ENCODE data around the gene CDK15. TPM values are rescaled to one million over a fixed set of nuclear protein-coding genes. Genes with fewer than 3 reads are reported as not detected.
A peak's percentile ranks its signal among the peaks of the same experiment; 100 is the strongest.

CDK15 gene
- total and polyA plus RNA-seq, 9 of the 15 experiments (the other 6 are each of a cell fraction or from before 2014, with no cell fraction given) = not detected

GRCh38 chr2:201796478-201796865, 9.9 kb upstream of the CDK15 start:
- H3K4me2 ChIP-seq (ENCODE audit: insufficient read depth, low read length) = no peak overlapping the region

DNA sequence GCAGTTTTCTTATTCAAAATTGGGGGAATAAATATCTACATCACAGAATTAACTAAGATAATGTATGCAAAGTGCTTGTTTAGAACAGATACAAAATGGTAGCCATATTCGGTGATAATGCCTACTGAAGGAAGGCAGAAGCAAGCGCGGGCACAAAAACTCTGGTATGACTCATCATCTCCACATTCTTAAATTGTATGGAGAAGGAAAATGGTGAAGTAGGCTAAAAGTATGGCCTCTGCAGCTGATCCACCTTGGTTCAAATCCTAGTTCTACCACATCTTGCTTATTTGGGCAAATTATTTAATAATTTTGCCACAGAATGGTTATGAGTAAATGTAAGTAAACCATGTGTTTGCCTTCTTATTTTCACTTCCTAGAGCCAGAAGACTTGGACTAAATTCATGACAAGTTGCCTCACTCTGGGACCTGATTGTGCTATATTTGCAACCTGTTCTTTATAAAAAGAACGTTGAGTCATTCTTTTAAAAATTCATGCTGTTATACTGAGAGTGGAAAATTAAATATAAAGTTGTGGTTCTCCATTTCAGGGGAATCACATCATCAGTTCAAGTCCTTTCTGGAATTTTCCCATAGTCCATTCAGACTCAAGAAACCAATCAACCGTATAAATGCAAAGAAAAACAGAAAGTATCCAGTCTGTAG, 9.0 kb upstream of the CDK15 start:
- no peaks in the 10 kb centered on the region for H3K79me2 ChIP-seq (ENCODE audit: control insufficient read depth, insufficient read depth, low read length)
- no peak overlapping the region for H3K27ac ChIP-seq (ENCODE audit: extremely low read depth, low read depth, low read length)
- no peaks in the 10 kb centered on the region for H4K20me1 ChIP-seq (replicated peaks; ENCODE audit: control insufficient read depth, insufficient read depth, low read length)
- CTCF ChIA-PET (ENCODE audit: low intra/inter-chr PET ratio) = no interaction called here
- H3K9ac ChIP-seq (ENCODE audit: insufficient read depth in 1 of 2, low read depth in 2 of 2, low read length in 2 of 2) = no peak overlapping the region
- no peak overlapping the region for H3K4me3 ChIP-seq
- FAIRE-seq (no peak), ATAC-seq (no peak), DNase-seq (ENCODE audit: extremely low read depth in 1 of 4, low spot score in 3 of 4) (no peak)
- in situ Hi-C loops (cut with MboI) = no loop called here
- intact Hi-C loops (cut with micrococcal nuclease) = loop anchor here (2.0 to 5.0 kb wide), 2 partner anchors 60 to 381 kb away; no protein-coding TSS in a partner anchor
- H2AFZ ChIP-seq (ENCODE audit: low read depth, low read length) = no peak overlapping the region
- H3K9me3 ChIP-seq (replicated peaks; ENCODE audit: control insufficient read depth, insufficient read depth, low read depth, low read length) = no peaks in the 10 kb centered on the region
- WGBS (ENCODE audit: insufficient coverage, low coverage, missing lambda C conversion rate) = 20% methylated on average over 5 of the region's 5 CpGs
- POLR2A ChIA-PET = no interaction called here
- no peaks in the 10 kb centered on the region for H3K9me1 ChIP-seq (ENCODE audit: control insufficient read depth, insufficient read depth, low read length)
- no TSS peak for BruUV-seq (replicated peaks)
- no peaks in the 10 kb centered on the region; a peak in 1 of 5 replicates for H3K4me1 ChIP-seq (replicated peaks in 1 of 2; ENCODE audit: control insufficient read depth in 2 of 2, insufficient read depth in 2 of 2, low read length in 2 of 2)
- H3K4me2 ChIP-seq (ENCODE audit: insufficient read depth, low read length) = no peak overlapping the region
- no peaks in the 10 kb centered on the region for H3K36me3 ChIP-seq (ENCODE audit: control insufficient read depth, insufficient read depth, low read length)
- H3K27me3 ChIP-seq (ENCODE audit: control insufficient read depth in 2 of 2, insufficient read depth in 2 of 2, low read length in 2 of 2) = no peaks in the 10 kb centered on the region
- TF ChIP-seq, protein P1, sequence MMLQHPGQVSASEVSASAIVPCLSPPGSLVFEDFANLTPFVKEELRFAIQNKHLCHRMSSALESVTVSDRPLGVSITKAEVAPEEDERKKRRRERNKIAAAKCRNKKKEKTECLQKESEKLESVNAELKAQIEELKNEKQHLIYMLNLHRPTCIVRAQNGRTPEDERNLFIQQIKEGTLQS (IDR thresholded peaks at IDR 0.05) = peak; percentile 56
- TF ChIP-seq, protein P1 (CRISPR knock-in tag; conservative IDR thresholded peaks at IDR 0.05) = no peak
- TF ChIP-seq, protein P2, sequence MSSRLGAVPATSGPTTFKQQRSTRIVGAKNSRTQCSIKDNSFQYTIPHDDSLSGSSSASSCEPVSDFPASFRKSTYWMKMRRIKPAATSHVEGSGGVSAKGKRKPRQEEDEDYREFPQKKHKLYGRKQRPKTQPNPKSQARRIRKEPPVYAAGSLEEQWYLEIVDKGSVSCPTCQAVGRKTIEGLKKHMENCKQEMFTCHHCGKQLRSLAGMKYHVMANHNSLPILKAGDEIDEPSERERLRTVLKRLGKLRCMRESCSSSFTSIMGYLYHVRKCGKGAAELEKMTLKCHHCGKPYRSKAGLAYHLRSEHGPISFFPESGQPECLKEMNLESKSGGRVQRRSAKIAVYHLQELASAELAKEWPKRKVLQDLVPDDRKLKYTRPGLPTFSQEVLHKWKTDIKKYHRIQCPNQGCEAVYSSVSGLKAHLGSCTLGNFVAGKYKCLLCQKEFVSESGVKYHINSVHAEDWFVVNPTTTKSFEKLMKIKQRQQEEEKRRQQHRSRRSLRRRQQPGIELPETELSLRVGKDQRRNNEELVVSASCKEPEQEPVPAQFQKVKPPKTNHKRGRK (tag; IDR thresholded peaks at IDR 0.05) = no peak
- TF ChIP-seq ZNF316 (IDR thresholded peaks at IDR 0.05) (no peak), NFIX (CRISPR knock-in tag; IDR thresholded peaks at IDR 0.05; ENCODE audit: low read depth) (no peak), NR1H2 (CRISPR knock-in tag; IDR thresholded peaks at IDR 0.05) (no peak), PCBP2 (IDR thresholded peaks at IDR 0.05; ENCODE audit: low read depth, low read length, poor library complexity, severe bottlenecking) (no peak), BRF1 (IDR thresholded peaks at IDR 0.05; ENCODE audit: borderline replicate concordance, extremely low read depth, insufficient read length) (no peak), RCOR1 (IDR thresholded peaks at IDR 0.05; ENCODE audit: borderline replicate concordance in 1 of 2, low read depth in 2 of 2, low read length in 2 of 2) (no peak), BRD9 (IDR thresholded peaks at IDR 0.05; ENCODE audit: low read depth, partially characterized antibody) (no peak), RBM14 (IDR thresholded peaks at IDR 0.05; ENCODE audit: borderline replicate concordance, insufficient read depth, low read depth, low read length) (no peak), FOSL1 (tag; conservative IDR thresholded peaks at IDR 0.05) (peak; percentile 41), RBM15 (IDR thresholded peaks at IDR 0.05; ENCODE audit: insufficient read depth, low read length) (no peak)

More at GRCh38 chr2:201796478-201796865, 9.9 kb upstream of the CDK15 start:
- ATAC-seq (no peak), FAIRE-seq (no peak), DNase-seq (ENCODE audit: extremely low read depth in 1 of 4, low spot score in 3 of 4) (no peak)
- ChIA-PET POLR2A (no interaction called here), CTCF (ENCODE audit: low intra/inter-chr PET ratio) (interaction anchor here (1.3 kb wide), 1 partner anchor 382 kb away, joined by 4 read pairs; no protein-coding TSS in a partner anchor)
- intact Hi-C loops (cut with micrococcal nuclease) = loop anchor here (2.0 to 5.0 kb wide), 2 partner anchors 61 to 382 kb away; no protein-coding TSS in a partner anchor
- Histone ChIP-seq H3K9me1 (ENCODE audit: control insufficient read depth, insufficient read depth, low read length) (no peaks in the 10 kb centered on the region), H3K9ac (ENCODE audit: insufficient read depth in 1 of 2, low read depth in 2 of 2, low read length in 2 of 2) (no peak overlapping the region), H3K9me3 (replicated peaks; ENCODE audit: control insufficient read depth, insufficient read depth, low read depth, low read length) (no peaks in the 10 kb centered on the region), H4K20me1 (replicated peaks; ENCODE audit: control insufficient read depth, insufficient read depth, low read length) (no peaks in the 10 kb centered on the region), H3K36me3 (ENCODE audit: control insufficient read depth, insufficient read depth, low read length) (no peaks in the 10 kb centered on the region), H3K27ac (ENCODE audit: extremely low read depth, low read depth, low read length) (no peak overlapping the region), H3K4me1 (replicated peaks in 1 of 2; ENCODE audit: control insufficient read depth in 2 of 2, insufficient read depth in 2 of 2, low read length in 2 of 2) (no peaks in the 10 kb centered on the region; a peak in 1 of 5 replicates), H3K79me2 (ENCODE audit: control insufficient read depth, insufficient read depth, low read length) (no peaks in the 10 kb centered on the region), H3K27me3 (ENCODE audit: control insufficient read depth in 2 of 2, insufficient read depth in 2 of 2, low read length in 2 of 2) (no peaks in the 10 kb centered on the region), H2AFZ (ENCODE audit: low read depth, low read length) (no peak overlapping the region), H3K4me3 (no peak overlapping the region)
- TF ChIP-seq ZC3H11A (IDR thresholded peaks at IDR 0.05; ENCODE audit: low read depth, low read length) = no peak
- in situ Hi-C loops (cut with MboI) = no loop called here
- no TSS peak for BruUV-seq (replicated peaks)

Data from K562 (cell line).